CD4-positive, alpha-beta T cell treated with Interleukin-21 for 1 hour (primary cell): ENCODE results near the gene CYP39A1.

Source experiments
- DNase-seq: peaks from one replicate; pipeline ENCODE4 v3.0.0-alpha.2; 2020

CYP39A1 gene, protein sequence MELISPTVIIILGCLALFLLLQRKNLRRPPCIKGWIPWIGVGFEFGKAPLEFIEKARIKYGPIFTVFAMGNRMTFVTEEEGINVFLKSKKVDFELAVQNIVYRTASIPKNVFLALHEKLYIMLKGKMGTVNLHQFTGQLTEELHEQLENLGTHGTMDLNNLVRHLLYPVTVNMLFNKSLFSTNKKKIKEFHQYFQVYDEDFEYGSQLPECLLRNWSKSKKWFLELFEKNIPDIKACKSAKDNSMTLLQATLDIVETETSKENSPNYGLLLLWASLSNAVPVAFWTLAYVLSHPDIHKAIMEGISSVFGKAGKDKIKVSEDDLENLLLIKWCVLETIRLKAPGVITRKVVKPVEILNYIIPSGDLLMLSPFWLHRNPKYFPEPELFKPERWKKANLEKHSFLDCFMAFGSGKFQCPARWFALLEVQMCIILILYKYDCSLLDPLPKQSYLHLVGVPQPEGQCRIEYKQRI

GRCh38 chr6:46652603-46653438 is at the start of gene CYP39A1, which contains the start of gene SLC25A27:
Gene CYP39A1, minus strand, starts transcription at chr6:46652818. Its CDS starts 236 bp downstream, at chr6:46652582.
Gene SLC25A27, plus strand, starts transcription at chr6:46652975. Its CDS starts 218 bp downstream, at chr6:46653193.
- DNase-seq, result peak; percentile 77

DNA sequence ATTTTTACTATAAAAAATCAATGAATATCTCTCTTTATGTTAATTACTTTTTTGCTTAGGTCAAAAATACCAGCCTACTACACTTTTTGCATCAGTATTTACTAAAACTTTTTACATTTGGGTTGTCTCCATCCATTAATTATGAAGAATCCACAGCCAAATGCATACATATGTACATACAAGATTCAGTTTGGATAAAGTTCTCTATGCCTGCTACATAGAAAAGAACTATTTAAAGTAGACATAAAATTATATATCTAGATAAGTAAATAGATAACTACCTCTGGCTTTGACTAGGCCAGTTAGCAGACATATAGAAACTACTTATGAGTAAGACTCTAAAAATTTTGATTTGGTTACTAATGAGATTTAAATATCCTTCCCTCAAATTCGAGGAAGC is 47.4 kb upstream of the CYP39A1 start:
- no peak for DNase-seq

GRCh38 chr6:46690911-46691451 is 38.4 kb upstream of the CYP39A1 start:
- no peak for DNase-seq

- no peak for DNase-seq
Observed at GRCh38 chr6:46690141-46690755, 37.6 kb upstream of the CYP39A1 start.

- no peak for DNase-seq
Observed at GRCh38 chr6:46689657-46690056, 37.0 kb upstream of the CYP39A1 start.

- no peak for DNase-seq
Observed at GRCh38 chr6:46688966-46689335, 36.3 kb upstream of the CYP39A1 start.

- DNase-seq, result no peak
Observed at GRCh38 chr6:46688117-46688965, 35.7 kb upstream of the CYP39A1 start.

DNA sequence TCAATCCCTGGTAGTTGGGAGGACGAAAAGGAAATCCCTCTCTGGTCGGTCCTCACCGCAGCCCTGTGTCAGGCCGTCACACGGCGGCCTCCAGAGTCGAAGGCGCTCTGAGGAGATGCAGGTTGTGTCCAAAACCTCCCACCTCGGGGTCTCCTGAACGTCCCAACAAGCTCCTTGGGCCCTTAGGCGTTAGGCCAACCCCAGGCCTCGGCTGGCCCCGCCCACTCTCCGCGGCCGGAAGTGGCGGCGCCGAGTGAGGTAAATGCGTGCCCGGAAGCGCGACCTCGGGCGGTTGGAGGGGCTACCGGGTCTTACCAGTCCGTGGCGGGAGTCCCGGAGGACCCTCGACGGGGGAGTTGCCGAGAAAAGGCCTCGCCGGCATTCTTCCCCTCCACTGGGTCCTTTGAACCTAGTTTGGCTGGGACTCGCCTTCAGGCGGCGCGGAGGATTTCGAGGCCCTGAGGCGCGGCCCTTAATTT is 35.0 kb upstream of the CYP39A1 start, which contains the start of gene TDRD6:
Gene TDRD6, plus strand, starts transcription at position 267 of the 479 bp plus-strand sequence. CDS start 244 bp downstream, outside the sequence.
- no peak for DNase-seq

GRCh38 chr6:46684771-46685170 is 32.2 kb upstream of the CYP39A1 start:
- DNase-seq, result no peak

- no peak for DNase-seq
Observed at GRCh38 chr6:46677314-46677654, 24.7 kb upstream of the CYP39A1 start.

DNA sequence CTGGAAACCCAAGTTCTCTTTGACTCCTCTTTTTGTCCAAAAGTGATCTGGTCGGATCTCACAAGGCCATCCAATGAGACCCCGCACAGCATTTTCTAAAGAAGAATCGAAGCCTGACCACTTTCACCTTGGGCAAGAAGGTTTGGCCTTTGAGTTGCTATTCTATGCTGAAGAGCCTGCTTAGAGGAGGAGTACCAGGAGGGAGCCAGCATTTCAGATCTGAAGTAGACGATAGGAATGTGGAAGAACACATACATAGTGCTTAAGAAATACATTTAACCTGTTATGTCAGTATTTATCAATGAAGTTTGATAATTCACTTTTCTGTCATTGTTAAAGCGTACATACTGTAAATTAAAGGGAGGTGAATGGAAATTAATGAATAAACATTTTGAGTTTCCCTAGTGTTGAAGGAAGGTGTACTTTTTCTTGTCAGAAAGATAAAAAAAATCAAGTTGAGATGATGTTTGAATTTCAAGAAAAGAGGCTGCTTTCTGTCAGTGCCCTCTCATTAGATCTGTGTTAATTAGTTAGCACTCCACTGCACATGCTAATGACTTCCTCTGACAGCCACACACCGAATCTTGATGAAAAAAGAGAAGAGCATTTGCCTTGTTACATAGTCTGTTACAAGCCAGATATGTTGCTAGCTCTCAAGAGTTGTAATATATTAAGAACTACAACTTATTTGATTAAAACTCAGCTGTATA is 24.1 kb upstream of the CYP39A1 start:
- DNase-seq, result no peak

DNA sequence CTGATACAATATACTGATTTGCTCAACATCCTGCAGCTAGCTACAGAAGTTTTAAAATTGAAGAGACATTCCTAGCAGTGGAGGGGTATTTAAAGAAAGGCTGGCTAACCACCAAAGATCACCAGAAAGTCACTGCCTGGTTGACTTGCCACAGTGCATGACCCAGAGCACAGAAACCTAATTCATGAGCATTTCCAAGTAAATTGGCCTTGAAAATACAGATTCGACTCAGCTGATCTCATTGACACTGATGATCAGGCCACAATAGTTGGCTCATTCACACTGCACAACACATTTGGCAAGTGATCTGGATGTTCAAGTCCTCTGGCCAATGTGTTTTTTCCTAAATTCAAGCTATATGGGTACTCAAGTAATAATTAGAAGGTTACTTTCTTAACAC is 21.8 kb upstream of the CYP39A1 start:
- DNase-seq, result no peak

DNA sequence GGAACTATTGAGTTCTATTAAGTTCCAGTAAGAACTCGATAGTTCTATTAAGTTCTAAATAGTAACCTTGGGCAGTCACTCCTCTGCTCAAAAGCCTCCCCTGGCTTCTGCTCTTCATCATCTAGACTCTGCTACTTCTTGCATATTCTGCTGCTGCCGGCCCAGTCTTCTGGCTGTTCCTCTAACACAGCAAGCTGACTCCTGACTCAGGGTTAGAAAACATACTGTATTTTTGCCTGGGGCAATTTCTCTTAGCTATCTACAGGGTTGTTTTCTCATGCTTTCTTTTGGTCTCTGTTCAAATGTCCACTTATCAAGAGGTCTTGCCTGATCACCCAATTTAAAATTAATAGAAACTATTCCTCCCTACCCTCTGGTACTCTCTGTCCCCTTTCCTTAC is 14.8 kb upstream of the CYP39A1 start:
- DNase-seq, result no peak

GRCh38 chr6:46661483-46661882 is 8.9 kb upstream of the CYP39A1 start:
- no peak for DNase-seq

DNA sequence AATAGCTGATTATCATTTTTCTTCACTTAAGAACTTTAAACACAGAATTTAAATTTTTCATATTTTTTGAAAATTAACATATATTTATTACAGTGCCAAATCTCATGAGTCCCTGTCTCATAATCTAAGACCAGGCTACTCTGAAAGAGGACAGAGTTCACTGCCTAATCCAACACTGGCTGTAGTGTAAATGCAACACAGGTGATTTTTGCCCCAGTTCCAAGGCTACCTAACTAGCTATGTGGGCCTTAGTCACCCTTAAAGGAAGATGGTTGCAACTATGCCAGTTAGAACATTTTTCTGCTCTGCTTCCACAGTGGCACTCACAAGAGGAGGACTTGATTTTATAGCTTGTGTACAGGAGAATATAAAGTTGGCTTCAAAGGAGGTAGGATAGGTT is 5.0 kb upstream of the CYP39A1 start:
- DNase-seq, result no peak

- DNase-seq, result no peak
Observed at GRCh38 chr6:46655803-46656202, 3.2 kb upstream of the CYP39A1 start.

GRCh38 chr6:46653439-46654195 is 999 bp upstream of the CYP39A1 start:
- no peak for DNase-seq

DNA sequence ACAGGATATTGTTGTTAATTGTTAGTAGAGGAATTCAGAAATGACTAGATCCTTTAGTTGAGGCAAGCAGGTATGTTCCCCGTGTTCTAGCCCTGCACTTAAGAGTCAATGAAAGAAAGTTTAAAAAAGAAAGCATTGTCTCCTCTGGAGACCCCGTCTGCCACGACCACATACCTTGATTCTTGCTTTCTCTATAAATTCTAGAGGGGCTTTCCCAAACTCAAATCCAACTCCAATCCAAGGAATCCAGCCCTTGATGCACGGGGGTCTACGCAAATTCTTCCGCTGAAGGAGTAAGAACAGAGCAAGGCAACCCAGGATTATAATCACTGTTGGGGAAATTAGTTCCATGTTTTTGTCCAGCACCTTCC is 401 bp downstream of the CYP39A1 start:
- DNase-seq, result no peak

DNA sequence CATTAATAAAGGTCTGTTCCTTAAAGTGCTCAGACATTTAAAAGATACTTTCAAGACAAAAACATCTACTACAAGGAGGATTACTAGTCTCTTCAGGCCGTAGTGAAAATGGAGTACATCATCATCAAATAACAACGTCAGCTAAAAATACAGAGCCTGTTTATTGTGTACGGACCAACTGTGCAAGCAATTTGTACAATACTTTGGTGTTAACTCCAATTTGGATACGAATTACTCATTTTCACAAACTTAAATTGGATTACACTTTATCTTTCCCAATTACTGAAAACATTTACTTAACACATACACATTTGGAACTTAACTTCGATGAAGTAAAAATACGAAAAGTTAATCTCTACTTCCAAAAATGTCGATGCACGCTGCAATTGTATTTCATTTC is 802 bp downstream of the CYP39A1 start:
- DNase-seq, result no peak

DNA sequence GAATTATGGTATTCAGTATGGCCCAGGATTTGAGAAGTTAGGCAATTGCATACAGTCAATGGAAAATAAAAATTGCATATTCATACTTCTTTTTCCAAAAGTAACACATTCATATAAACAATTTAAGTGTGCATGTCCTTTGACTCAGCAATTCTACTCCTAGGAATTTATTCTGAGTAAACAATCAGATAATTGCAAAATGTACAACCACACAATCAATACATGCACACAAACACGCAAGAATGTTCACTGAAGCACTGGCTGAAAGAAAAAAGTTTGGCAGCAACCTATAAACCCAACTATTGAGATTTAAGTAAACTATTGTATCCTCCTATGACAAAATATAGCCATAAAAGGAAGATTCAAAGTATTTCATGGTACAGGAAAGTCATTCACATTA is 1.6 kb downstream of the CYP39A1 start:
- DNase-seq, result no peak
